ENCODE measurements around the gene FTCD. TPM values are rescaled to one million over a fixed set of nuclear protein-coding genes. Genes with fewer than 3 reads are reported as not detected.

Gene FTCD
- total and polyA plus RNA-seq, 10 donors = 0.35 to 2.8 (median 0.81) TPM; not detected in 5

DNA sequence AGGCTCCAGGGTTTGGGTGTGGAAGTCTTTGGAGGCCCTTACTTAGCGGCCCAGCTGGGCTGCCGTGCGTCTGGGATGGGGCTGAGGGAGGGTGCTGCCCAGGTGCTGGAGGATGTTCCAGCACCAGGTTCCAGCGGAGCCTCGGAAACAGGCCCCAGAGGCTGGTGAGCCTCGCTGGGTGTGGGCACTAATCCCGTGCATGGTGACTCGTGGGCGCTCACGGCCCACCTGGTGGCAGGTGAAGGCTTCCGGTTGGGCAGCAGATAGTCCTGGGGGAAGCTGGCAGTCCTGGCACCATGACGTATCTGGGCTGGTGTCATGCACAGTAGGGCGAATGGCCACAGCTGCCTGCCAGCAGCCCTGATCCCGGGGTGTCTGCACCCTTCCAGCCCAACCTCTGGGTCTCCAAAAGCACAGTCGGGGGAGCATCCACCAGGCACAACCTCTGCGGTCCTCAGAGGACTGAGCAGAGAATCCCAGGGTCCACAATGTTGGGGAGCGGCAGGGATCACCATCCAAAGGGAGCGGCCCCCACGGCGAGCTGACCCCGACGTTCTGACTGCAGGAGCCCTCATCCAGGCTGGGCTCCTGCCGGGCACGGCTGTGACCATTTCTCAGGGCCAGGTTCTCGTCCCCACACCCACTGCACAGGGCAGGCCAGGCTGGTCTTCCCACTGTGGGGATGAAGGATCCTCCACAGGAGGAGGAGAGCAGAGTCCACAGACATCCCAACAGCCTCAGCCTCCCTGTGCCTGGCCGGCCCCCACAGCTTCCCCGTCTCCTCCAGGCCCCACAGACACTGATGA is 25.3 kb downstream of the FTCD start:
- TF ChIP-seq POLR2A (IDR thresholded peaks at IDR 0.05) (no peak), POLR2AphosphoS5 (IDR thresholded peaks at IDR 0.05) (no peak)
- TF ChIP-seq, protein P1, sequence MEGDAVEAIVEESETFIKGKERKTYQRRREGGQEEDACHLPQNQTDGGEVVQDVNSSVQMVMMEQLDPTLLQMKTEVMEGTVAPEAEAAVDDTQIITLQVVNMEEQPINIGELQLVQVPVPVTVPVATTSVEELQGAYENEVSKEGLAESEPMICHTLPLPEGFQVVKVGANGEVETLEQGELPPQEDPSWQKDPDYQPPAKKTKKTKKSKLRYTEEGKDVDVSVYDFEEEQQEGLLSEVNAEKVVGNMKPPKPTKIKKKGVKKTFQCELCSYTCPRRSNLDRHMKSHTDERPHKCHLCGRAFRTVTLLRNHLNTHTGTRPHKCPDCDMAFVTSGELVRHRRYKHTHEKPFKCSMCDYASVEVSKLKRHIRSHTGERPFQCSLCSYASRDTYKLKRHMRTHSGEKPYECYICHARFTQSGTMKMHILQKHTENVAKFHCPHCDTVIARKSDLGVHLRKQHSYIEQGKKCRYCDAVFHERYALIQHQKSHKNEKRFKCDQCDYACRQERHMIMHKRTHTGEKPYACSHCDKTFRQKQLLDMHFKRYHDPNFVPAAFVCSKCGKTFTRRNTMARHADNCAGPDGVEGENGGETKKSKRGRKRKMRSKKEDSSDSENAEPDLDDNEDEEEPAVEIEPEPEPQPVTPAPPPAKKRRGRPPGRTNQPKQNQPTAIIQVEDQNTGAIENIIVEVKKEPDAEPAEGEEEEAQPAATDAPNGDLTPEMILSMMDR (IDR thresholded peaks at IDR 0.05 in 8 of 11, conservative IDR thresholded peaks at IDR 0.05 in 3 of 11) = no peak
- H3K9me3 ChIP-seq = no peaks in the 10 kb centered on the region
- 88 to 92% (median 89%) methylated on average over 18 to 27 of the region's 27 CpGs for WGBS, 5 donors
- H3K36me3 ChIP-seq = peaks cover 0 to 36% (median 14%) of the 10 kb centered on the region in 6 donors
- peaks cover 0 to 9% (median 0%) of the 10 kb centered on the region in 6 donors for H3K4me1 ChIP-seq
- peak; percentile 65 for DNase-seq
- H3K4me3 ChIP-seq = no peak overlapping the region
- intact Hi-C loops (cut with DNase I; ENCODE audit: low total_unique reads) = no loop called here
- H3K27ac ChIP-seq = no peak overlapping the region
- no peaks in the 10 kb centered on the region for H3K27me3 ChIP-seq (replicated peaks in 1 of 7)

DNA sequence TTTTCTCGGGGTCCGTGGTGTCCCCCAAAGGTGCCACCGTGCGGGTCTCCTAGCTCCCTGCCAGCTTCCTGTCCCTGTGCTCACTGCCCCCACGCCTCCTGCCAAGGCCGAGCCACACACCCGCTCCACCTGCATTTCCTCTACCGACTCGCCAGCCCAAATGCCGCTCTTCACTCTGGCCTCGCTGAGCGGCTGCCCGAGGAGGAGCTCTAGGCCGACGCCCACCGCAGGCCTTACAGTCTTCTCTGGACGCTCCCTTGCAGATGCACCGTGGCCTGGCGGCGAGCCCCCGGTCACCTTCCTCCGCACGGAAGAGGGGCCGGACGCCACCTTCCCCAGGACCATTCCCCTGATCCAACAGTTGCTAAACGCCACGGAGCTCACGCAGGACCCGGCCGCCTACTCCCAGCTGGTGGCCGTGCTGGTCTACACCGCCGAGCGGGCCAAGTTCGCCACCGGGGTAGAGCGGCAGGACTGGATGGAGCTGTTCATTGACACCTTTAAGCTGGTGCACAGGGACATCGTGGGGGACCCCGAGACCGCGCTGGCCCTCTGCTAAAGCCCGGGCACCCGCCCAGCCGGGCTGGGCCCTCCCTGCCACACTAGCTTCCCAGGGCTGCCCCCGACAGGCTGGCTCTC is 26.3 kb downstream of the FTCD start:
- no peak overlapping the region for H3K27ac ChIP-seq
- peaks cover 0 to 44% (median 14%) of the 10 kb centered on the region in 6 donors for H3K36me3 ChIP-seq
- H3K27me3 ChIP-seq (replicated peaks in 1 of 7) = no peaks in the 10 kb centered on the region
- peak; percentile 67 for DNase-seq
- 83 to 93% (median 87%) methylated on average over 27 to 45 of the region's 45 CpGs for WGBS, 5 donors
- no peak overlapping the region for H3K4me3 ChIP-seq
- H3K9me3 ChIP-seq = no peaks in the 10 kb centered on the region
- intact Hi-C loops (cut with DNase I; ENCODE audit: low total_unique reads) = no loop called here
- peaks cover 0 to 9% (median 0%) of the 10 kb centered on the region in 6 donors for H3K4me1 ChIP-seq
- TF ChIP-seq POLR2AphosphoS5 (IDR thresholded peaks at IDR 0.05) = peak in 1 of 3 donors; percentile 45
- TF ChIP-seq, protein P1 (IDR thresholded peaks at IDR 0.05 in 8 of 11, conservative IDR thresholded peaks at IDR 0.05 in 3 of 11) = no peak
- TF ChIP-seq POLR2A (IDR thresholded peaks at IDR 0.05) = no peak

DNA sequence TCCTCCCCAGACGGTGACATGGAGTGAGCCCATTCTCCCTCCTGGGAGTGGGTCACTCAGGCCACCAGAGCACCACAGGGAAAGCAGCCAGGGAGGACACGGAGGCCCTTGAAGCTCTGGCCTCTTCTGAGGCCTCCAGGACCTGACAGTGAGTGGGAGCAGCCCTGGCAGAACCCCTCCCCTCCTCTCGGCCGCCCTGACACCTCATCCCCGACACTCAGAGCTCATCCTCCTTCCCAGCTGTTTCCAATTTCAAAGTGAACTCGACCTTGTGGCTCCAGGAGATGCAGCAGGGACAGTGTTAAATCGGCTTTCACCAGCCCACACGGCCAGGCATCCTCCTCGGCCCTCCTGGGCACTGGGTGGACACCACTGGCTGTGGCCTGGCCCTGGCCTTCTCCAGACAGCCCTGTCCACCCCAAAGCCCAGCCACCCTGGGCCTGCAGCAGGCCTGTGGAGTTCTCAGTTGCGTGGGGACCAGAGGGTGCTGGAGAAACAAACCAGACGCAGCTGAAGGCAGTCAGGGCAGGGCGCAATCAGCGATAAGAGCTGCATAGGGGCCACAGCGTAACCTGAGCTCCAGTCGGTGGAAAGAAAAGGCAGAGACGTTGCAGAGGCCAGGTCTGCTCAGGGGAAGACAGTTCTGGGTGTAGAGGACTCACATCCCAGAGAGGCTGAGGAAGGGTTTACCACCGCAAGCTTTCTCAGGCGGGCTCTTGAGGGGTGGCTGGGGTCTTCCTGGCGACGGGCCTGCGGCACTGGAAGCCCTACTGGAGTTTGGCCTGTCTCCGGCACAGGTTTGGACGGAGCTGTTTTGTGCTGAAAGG is 27.1 kb downstream of the FTCD start:
- Histone ChIP-seq H3K4me1 (peaks cover 0 to 9% (median 0%) of the 10 kb centered on the region in 6 donors), H3K36me3 (peaks cover 0 to 44% (median 14%) of the 10 kb centered on the region in 6 donors), H3K27ac (no peak overlapping the region), H3K4me3 (no peak overlapping the region), H3K27me3 (replicated peaks in 1 of 7) (no peaks in the 10 kb centered on the region), H3K9me3 (no peaks in the 10 kb centered on the region)
- TF ChIP-seq, protein P1 (IDR thresholded peaks at IDR 0.05 in 8 of 11, conservative IDR thresholded peaks at IDR 0.05 in 3 of 11) = no peak
- TF ChIP-seq POLR2AphosphoS5 (IDR thresholded peaks at IDR 0.05) = no peak
- no peak for TF ChIP-seq POLR2A (IDR thresholded peaks at IDR 0.05)
- intact Hi-C loops (cut with DNase I; ENCODE audit: low total_unique reads) = no loop called here
- whole genome bisulfite sequencing, 5 donors = 74 to 81% (median 79%) methylated on average over 20 to 23 of the region's 23 CpGs
- peak; percentile 52 for DNase-seq
